GM19351 (cell line): ENCODE results near the gene ARHGEF18.
"Not testable (repeated sequence)": the region's sequence is repeated elsewhere in the genome, so short reads cannot be mapped to it uniquely, and the experiment has no call there.

Experiments
- ATAC-seq: cut with Tn5 transposase; IDR thresholded peaks from one replicate; pipeline ENCODE4 v1.9.1; 2021; ENCODE audit warnings: mild to moderate bottlenecking, moderate library complexity; ENCODE audit not compliant: unreplicated experiment

ARHGEF18 gene

DNA sequence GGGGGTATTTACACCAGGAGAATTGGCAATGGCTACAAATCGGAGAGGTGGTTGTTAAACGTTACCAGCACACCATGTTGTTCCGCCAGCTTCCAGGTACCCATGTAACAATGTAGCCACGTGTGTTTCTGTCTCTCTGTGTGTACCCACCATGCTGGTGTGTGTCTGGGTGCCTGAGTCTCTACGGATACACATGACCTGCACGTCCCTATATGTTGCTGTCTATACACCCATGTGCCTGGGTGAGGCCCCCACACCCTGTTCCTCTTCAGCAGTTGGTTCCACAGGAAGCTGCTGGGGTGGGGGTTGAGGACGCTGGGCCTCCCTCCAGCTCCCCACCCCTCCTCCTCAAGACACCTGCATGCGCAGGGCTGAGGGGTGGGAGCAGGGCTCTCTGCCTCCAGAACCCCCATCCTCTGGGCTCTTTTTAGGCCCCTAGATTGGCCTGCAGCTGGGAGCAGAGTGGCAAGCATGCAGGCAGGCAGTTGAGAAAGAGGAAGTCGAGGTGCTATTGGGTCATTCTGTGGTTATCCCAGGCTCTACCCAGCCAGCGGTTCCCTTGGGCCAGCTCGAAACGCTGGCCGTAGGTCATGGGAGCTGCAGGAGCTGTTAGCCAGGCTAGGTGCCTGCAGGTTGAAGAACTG, at the start of gene ARHGEF18:
Gene ARHGEF18 (plus strand): TSS at position 351 of the 644 bp plus-strand sequence. CDS start 13,954 bp downstream, outside the sequence.
- ATAC-seq, result no peak

DNA sequence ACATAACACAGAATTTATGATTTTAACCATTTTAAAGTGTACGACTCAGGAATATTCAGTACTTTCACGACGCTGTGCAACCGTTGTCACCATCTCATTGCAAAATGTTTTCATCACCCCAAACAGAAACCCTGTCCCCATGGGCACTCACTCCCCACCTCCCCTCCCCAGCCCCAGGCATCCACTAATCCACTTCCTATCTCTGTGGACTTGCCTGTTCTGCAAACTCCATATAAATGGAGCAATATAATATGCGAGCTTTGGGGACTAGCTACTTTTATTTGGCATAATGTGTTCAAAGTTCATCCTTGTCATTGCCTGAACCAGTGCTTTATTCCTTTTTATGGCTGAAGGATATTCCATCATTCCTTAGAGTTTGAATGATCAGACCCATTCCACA, 47.2 kb upstream of the ARHGEF18 start:
- no peak for ATAC-seq

DNA sequence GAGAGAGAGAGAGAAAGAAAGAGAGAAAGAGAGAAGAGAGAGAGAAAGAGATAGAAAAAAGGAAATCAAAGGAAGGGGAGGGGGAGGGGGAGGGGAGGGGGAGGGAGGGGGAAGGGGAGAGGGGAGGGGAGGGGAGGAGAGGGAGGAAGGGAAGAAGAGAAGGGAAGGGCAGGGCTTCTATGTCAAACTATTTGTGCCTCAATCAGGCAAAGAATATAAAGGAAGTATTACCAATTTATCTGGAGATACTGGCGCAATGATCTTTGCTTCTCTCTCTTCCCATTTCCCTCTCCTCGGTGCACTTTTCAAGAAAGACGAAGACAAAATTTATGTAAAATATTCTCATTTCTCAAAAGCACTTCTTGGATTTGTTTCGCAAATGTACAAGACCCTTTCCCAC, 45.3 kb upstream of the ARHGEF18 start:
- ATAC-seq, result no peak

DNA sequence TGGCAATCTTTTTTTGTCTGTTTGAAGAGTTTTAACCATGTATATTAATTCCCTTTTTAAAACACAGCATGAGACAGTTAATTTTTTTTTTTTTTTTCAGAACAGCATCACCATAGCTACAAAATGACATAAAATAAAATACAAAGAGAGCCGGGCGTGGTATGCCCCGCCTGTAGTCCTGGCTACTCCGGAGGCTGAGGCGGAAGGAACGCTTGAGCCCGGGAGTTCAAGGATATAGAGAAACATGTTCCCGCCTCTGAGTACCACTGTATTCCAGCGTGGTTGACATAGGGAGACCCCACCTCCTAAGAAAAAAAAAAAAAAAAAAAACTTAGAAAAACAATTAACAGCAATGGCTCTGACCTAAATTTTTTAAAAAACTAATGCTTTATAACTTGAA, 44.5 kb upstream of the ARHGEF18 start:
- ATAC-seq, result no peak

DNA sequence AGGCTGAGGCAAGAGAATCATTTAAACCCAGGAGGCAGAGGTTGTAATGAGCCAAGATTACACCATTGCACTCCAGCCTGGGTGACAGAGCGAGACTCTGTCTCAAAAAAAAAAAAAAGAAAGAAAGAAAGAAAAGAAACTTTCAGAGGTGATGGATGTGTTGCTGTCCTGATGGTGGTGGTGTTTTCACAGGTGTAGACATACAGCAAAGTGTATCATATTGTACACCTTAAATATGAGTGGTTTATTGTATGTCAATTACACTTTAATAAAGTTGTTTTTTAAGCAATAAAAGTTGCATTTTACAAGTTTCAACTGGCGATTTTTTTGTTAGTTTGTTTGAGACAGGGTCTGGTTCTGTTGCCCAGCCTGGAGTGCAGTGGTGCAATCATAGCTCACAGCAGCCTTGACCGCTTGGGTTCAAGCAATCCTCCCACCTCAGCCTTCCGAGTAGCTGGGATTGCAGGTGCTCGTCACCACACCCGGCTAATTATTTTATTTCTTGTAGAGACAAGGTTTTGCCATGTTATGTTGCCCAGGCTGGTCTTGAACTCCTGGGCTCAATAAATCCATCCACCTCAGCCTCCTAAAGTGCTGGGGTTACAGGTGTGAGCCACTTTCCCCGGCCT, 41.0 kb upstream of the ARHGEF18 start:
- no peak for ATAC-seq

DNA sequence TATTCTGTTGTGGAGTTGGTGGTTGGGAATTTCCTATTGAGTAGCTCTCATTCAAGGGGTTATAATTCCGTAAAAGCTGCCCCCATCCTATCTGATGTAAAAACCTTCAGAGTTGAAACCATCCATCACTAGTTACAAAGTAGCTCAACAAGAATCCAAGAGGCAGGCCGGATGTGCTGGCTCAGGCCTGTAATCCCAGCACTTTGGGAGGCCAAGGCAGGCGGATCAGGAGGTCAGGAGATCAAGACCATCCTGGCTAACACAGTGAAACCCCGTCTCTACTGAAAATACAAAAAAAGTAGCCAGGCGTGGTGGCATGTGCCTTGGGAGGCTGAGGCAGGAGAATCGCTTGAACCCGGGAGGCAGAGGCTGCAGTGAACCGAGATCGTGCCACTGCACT, 40.4 kb upstream of the ARHGEF18 start:
- ATAC-seq, result not testable (repeated sequence)

DNA sequence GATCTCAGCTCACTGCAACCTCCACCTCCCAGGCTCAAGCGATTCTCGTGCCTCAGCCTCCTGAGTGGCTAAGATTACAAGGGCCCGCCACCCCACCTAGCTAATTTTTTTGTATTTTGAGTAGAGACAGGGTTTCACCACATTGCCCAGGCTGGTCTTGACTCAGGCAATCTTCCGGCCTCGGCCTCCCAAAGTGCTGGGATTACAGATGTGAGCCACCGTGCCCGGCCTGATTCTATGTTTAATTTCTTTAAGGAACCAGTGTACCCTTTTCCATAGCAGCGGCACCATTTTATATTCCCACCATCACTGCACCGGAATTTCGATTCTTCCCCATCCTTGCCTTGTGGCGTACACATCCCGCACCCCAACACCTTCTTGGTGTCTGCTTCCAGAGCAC, 36.8 kb upstream of the ARHGEF18 start:
- no peak for ATAC-seq

DNA sequence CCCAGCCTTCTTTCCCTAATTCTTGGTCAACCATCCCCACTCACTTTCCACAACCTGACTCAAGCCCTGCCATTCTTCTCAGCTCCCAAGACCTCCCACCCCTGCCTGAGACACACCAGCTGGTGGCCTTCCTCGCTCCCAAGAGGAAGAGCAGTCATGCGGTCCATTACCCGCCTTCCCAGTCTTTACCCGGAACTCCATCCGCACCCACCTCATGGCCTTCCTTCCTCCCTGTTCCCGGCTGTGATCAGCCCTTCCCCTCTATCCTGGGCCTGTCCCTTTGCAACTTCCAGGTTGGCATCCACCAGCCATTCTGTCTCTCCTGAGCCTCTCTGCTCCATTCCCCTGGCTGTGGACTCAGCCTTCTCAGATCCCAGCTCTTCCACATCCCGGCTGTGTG, 35.9 kb upstream of the ARHGEF18 start:
- ATAC-seq, result no peak

DNA sequence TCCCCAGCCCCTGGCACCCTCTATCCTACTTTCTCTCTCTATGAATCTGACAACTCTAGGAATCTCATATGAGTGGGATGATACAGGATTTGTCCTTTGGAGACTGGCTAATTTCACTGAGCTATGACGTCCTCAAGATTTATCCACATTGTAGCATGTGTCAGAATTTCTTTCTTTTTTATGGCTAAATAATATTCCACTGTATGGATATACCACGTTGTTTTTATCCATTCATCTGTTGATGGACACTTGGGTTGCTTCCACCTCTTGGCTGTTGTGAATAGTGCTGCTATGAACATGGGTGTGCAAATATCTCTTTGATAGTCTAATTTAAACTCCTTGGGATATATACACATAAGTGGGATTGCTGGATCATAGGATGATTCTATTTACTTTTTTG, 30.6 kb upstream of the ARHGEF18 start:
- ATAC-seq, result no peak

DNA sequence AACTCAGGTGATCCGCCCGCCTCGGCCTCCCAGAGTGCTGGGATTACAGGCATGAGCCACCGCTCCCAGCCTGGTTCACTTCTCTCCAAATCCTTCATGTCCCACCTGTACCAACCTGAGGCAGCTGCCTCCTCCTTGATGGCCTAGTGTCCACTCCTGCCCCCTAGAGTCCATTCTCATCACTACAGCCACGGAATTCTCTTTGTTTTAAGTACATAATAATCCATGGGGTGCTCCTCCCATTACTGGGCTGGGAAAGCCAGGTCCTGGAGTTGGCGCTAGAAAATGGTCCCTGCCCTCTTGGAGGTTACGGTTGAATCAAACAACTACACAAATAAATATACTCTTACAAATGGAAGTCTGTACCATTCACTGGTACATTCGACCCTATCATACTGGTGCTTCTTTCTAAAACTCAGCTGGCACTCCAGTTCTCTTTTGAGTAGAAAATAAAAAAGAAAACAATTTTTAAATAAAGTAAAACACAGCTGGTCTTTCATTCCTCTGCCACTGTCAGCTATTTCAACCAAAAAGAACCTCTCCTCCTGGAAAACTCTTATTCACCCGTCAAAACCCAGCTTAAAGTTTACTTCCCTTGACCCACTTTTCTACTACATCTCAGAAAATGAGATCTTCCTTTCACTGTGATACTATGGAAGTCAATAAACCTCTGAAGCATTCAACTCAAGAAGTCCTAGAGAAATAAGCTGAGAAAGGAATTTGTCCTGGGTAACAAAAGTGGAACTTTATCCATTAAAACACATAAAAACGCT, 22.4 kb upstream of the ARHGEF18 start:
- ATAC-seq, result no peak

DNA sequence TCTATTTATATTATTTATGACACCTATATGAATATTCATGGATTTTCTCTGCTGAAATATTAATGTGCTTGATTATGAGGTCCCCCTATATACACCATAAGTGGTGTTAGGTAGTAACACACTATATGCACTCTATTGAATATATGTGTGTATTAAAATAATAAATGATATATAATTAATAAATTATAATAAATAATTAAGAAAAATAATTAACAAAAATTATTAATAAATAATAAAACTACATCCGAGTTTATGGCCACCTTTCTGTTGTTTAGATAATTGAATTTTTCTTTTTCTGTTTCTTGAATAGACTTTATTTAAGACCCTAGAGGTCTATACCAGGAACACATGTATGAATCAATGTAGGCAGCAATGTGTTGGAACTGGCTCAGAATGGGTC, 20.9 kb upstream of the ARHGEF18 start:
- no peak for ATAC-seq

DNA sequence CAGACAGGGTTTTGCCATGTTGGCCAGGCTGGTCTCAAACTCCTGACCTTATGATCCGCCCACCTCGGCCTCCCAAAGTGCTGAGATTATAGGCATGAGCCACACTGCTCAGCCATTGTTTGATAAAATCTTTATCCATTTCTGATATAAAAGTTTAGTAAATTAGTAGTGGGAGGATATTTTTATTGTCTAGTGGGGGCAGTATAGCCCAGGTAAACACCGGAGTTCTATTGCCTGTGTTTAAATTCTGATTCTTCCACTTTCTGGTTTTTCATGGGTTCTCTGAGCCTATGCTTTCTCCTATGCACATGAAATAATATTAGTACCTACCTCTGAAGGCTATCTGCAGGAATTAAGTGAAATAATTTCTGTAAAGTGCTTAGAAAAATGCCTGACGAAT, 20.1 kb upstream of the ARHGEF18 start:
- no peak for ATAC-seq

DNA sequence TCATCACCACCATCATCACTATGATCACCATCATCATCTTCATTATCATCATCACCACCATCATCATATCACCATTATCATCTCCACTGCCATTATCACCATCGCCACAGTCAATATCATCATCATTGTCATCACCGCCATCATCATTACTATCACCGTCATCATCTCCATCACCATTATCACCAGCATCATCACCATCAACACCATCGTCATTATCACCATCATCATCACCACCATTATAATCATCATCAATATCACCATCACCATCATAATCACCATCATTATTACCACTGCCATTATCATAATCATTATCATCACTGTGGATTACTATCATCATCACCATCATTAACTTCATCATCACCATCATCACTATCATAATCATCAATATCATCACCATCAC, 17.3 kb upstream of the ARHGEF18 start:
- ATAC-seq, result no peak

DNA sequence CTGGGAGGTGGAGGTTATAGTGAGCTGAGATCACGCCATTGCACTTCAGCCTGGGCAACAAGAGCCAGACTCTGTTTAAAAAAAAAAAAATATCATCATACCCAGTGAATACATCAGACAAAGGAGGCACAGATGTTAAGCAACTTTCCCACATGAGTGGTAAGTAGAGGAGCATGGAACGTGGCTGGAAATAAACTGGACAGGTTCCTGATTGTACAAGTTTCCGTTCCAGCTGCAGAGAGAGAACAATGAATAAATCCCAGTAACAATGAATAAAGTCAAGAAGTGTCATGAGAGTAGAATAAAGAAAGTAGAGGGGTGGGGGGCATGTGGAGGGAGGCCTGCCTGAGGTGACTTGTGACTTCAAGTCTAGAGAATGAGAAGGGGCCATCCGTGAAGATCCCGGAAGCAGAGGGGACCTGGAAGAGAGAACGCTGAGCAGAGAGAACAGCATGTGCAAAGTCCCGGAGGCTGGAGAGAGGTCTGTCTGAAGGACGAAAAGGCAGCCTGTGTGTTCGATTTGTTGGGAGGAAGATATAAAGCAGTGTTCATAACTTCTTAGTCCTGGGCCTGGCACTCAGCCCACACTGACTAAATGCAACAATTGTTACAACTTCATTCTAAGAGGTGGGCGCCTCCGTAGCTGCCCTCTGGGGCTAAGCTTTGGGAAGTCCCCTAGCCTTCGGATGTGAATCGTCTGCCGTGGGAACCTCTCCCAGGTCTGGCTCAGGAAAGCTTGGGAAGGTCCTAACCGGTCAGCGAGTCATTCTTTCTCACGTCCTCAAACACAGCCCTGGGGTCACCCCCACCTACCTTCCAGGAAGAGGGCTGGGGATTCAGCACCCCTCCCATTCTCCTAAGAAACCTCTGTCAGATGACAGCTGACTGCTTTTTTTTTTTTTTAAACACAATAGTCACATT, 15.3 kb upstream of the ARHGEF18 start:
- no peak for ATAC-seq

DNA sequence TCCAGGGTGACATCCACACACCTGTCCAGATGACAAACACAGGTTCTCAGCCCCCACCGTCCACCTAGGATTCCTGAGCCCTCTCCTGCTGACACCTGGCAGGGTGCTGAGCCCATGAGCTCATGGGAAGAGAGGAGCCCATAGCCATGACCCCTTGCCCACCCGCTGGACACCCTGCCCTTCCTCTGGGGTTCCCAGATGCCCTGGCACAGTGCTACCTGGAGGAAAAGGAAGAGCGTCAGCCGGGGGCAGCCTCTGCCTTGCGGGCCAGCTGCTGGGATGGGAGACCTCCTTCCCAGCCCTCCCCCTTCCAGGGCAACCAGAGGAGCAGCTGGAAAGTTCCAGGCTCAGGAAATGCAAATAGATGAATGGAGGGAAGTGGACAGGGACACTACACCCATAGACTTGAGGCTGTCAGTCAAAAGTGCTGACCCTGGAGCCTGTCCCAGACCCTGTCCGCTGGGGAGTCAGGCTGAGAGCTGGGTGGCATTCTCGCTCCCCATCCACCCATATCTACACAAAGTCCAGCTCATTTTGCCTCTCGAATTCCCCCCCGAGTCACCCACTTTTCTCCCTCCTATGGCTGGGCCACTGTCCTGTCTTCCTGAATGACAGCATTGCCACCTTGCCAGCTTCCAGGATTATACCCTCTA, 12.3 kb upstream of the ARHGEF18 start:
- ATAC-seq, result no peak

DNA sequence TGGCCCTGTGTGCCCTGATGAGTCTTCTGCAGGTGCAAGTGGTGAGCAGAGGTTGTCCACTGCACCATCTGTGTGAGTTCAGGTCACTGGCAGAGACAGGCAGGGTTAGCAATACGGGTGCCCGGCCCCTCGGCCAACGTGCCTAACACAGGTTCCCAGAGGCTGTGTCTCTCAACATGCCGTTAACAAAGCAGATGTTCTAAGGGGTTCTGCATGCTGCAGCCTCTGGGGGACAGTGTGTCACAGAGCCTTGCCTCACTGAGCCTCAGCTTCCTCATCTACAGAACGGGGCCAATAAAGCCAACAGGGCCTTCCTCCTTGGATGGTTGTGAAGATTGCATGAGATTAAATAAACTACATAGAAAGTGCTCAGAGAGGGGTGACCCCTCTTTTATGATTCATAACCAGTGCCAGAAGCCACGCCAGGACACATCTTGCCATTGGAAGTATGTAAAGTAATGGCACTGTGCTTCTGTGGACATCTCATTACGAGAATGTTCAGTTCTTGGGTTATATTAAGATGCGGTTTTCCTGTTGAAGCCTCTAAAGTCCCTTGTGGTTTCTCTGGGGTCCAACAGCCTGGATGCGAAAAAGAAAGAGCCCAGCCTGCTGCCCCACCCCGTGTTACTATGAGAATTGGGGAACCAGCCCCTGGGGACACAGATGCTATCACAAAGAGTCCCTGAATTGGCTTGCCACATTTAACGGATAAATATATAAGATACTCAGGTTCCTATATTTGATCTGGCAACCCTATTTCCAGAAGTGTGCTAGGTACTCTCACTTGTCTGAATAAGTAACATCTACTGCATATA, 11.2 kb upstream of the ARHGEF18 start:
- peak; percentile 73 for ATAC-seq

DNA sequence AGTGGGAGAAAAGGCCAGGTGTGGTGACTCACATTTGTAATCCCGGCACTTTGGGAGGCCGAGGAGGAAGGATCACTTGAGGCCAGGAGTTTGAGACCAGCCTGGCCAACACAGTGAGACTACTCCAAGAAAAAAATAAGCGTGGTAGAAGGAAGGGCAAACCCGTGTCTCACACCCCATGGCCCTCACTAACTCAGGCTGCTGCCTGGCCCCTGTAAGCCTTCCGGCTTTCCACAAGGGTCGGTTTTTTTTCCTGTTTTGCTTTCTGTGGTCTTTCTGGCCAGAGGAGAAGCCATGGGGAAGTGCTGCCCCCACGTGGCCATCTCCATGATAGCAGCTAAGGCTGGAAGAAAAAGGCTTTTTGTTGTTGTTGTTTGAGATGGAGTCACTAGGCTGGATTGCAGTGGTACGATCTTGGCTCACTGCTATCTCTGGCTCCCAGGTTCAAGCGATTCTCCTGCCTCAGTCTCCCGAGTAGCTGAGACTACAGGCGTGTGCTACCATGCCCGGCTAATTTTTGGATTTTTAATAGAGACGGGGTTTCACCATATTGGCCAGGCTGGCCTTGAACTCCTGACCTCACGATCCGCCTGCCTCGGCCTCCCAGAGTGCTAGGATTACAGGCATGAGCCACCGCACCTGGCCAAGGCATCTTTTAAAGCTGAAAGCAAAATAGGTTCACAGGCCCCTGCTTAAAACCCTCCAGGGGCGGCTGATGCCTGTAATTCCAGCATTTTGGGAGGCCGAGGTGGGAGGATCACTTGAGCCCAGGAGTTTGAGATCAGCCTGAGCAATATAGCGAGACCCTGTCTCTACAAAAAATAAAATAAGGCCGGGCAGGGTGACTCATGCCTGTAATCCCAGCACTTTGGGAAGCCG, 7.5 kb upstream of the ARHGEF18 start:
- no peak for ATAC-seq

DNA sequence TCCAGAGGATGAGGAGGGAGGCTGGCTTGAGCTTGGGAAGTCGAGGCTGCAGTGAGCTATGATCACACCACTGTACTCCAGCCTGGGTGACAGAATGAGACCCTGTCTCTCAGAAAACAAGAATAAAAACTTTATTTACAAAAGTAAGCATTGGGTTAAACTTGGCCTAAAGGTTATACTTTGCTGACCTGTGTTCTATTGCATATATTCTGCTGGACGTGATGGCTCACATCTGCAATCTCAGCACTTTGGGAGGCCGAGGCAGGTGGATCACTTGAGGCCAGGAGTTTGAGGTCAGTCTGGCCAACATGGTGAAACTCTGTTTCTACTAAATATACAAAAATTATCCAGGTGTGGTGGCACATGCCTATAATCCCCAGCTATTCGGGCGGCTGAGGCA, 6.6 kb upstream of the ARHGEF18 start:
- no peak for ATAC-seq

DNA sequence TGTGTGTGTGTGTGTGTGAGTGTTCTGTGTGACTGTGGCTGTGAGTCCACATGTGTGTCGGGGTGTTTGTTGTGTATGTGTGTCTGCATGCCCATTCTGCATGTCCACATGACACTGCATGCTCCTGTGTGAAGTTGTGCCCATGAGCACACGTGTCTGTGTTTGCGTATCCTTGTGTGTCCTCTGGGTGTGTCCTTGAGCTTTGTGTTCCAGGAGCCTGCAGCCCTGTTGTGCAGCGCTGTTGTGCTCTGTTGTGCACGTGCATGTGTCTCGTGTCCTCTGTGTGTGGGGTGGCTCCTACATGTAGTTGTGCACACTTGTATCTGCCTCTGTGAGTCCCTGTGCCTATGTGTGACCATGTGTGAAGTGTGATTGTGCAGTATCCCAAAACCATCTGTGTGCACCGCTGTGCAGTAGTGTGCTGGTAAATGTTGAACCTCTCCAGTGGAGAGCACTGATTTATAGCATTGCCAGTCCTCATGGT, 2.2 kb upstream of the ARHGEF18 start:
- ATAC-seq, result no peak
